CD4-positive, alpha-beta T cell treated with Interleukin-6 for 4 hours (primary cell): ENCODE data around the gene DONSON.

Source experiments
- DNase-seq: peaks from one replicate; pipeline ENCODE4 v3.0.0-alpha.2; 2020; ENCODE audit warnings: mixed read lengths

Gene DONSON

GRCh38 chr21:33560965-33561364 is 27.5 kb downstream of the DONSON start:
- no peak for DNase-seq

- no peak for DNase-seq
Observed at GRCh38 chr21:33559813-33560212, 28.7 kb downstream of the DONSON start.

GRCh38 chr21:33558777-33559421 is 29.6 kb downstream of the DONSON start:
- no peak for DNase-seq

- no peak for DNase-seq
Observed at GRCh38 chr21:33557447-33557846, 31.0 kb downstream of the DONSON start.

GRCh38 chr21:33554982-33555344 is 33.5 kb downstream of the DONSON start:
- DNase-seq = no peak

GRCh38 chr21:33554236-33554981 is 34.1 kb downstream of the DONSON start:
- no peak for DNase-seq

- DNase-seq = no peak
Observed at GRCh38 chr21:33552999-33553598, 35.4 kb downstream of the DONSON start.

- DNase-seq = no peak
Observed at GRCh38 chr21:33552093-33552998, 36.1 kb downstream of the DONSON start.

- no peak for DNase-seq
Observed at GRCh38 chr21:33551664-33552063, 36.8 kb downstream of the DONSON start.

- DNase-seq = no peak
Observed at GRCh38 chr21:33550772-33551660, 37.5 kb downstream of the DONSON start.

GRCh38 chr21:33549848-33550771 is 38.4 kb downstream of the DONSON start:
- no peak for DNase-seq

GRCh38 chr21:33546086-33546485 is 42.4 kb downstream of the DONSON start:
- DNase-seq = no peak

- DNase-seq = no peak
Observed at GRCh38 chr21:33544451-33545195, 43.9 kb downstream of the DONSON start.

GRCh38 chr21:33543505-33544129 is 44.9 kb downstream of the DONSON start:
- DNase-seq = no peak

GRCh38 chr21:33542640-33543504 is 45.6 kb downstream of the DONSON start, which contains the start of gene SON:
Gene SON, plus strand, starts transcription at chr21:33543038. Its CDS starts 55 bp downstream, at chr21:33543093.
- peak; percentile 97 for DNase-seq

GRCh38 chr21:33541756-33542639 is 46.5 kb downstream of the DONSON start, which contains the start of gene GART:
Gene GART, minus strand, starts transcription at chr21:33542117. Its CDS starts 2,802 bp downstream, at chr21:33539315.
- peak; percentile 81 for DNase-seq

- no peak for DNase-seq
Observed at GRCh38 chr21:33541105-33541711, 47.3 kb downstream of the DONSON start.
